Fibroblast of skin of left biceps (primary cell): Measurements from ENCODE around the gene RCAN3.

Experiments
- DNase-seq, 2 experiments: peaks; one replicate each; pipeline ENCODE4 v3.0.0-alpha.2; 2013; ENCODE audit warnings: low read depth in 2 of 2

The RCAN3 gene

DNA sequence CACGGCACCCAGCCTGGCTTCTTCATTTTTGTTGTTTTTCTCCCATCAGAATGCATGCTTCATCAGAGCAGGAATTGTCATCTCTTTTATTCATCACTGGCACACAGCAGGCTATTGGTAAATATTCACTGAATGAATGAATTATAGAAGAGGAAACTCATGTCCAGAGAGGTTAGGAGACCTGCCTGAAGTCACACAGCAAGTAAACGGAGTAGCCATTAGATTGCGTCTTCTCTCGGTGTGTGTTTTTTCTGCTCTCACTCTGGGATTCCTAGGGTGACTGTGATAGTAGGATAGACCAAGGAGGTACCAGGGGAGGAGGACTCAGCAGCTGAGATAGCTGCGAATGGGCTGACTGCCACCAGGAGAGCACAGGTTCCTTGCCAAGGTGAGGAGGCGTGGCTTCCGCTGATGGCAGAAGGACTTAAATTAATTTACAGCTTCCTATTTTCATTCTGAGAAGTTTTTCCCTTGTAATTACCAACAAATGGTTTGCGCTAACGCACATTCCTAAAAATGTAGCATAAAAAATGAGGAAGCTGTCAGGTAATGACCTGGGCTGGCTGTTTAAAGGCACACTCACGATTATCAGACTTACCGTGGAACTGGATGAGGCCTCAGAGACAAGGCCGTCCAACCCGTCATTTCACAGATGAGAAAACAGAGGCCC is 48.8 kb downstream of the RCAN3 start:
- no peak for DNase-seq

DNA sequence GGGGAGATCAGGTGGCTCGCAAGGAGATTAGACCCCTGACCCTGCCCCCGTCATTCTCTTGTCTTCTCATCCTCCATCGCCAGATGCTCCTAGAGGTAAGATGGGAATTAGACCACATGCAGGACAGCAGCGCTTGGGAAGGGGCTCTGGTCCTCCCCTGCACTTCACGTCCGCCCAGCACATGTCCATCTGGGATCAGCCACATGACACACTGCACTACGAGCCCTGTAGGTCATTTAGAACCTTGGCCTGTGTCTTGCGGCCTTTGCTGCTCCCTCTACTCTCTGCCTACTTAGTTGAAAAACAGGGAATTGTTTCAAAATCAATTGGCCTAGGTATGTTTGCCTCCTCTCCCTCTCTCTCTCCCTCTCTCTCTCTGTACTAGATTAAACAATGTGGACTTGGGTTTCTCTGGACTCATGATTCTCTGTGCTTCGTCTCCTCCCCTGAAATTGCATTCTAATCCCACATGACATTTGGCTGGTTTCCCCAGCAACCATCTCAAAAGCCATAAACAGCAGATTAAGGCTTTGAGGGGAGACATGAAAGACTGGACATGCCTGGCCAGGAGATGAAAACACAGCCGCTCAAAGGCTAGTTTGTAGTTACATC is 49.4 kb downstream of the RCAN3 start:
- DNase-seq = no peak

DNA sequence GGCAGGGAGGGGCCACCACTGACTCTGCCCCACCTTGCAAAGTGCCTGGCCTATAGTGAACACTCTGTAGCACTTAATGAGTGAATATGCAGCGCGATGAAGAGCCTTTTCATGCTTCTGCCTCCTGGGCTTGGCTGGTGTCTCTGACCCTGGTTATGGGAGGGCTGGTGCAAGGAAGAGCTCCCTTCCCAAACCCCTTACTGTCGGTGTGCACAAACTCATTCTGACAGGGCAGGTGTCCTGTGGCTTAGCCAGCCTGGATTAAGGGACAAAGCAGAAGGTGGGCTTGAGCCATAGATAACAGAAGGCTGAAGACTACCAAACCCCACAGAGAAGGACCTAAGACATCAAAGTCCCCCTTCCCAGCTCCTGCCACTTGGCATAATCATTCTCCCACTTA is 51.3 kb downstream of the RCAN3 start:
- no peak for DNase-seq

DNA sequence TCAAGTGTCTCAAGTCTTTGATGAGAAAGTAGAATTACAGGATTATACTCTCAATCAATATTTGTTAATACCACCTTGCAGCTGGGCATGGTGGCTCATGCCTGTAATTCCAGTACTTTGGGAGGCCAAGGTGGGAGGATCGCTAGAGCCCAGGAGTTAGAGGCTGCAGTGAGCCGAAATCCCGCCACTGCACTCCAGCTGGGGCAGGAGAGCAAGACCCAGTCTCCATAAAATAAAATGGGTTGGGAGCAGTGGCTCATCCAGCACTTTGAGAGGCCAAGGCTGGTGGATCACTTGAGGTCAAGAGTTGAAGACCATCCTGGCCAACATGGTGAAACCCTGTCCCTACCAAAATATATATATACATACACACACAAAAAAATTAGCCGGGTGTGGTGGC is 52.1 kb downstream of the RCAN3 start:
- DNase-seq = no peak

DNA sequence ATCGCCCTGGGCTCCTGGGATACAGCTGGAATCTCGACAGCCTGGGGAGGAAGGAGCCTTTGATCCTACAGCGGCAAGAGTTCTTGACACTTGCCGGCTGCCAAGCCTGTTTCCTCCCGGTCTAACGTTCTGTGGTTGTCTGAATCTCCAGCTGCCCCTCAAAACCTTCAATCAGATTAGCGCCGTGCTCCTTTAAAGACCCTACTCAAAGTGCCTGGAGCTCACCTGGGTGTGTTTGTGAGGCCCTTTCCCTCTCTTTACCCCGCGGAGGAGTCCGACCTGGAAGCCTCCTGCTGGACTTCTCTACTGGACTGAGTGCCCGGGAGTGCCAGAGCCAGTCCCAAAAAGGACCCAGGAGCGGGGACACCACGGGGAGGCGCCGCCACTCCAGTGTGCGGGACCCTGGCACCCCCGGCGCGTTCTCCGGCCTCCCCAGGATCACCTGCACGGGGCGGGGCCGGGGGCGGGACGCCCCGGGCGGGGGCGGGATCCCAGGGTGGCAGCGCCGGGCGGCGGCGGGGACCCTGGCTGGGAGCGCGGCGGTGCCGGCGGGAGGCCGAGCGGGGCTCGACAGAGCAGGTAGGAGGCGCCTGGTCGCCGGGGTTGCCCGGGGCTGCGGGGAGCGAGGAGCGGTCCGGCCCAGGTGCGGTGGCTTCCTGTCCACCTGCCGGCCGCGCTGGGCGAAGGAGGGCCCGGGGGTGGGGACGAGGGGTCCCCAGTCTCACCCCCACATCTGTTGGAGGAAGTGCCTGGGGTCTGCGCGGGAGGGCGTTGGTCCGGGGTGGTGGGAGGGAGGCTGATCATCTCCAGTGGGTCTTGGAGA is 53.2 kb downstream of the RCAN3 start, which contains the start of gene NCMAP:
Gene NCMAP, plus strand, starts transcription at position 497 of the 823 bp plus-strand sequence. CDS start 39,344 bp downstream, outside the sequence.
- DNase-seq = no peak

DNA sequence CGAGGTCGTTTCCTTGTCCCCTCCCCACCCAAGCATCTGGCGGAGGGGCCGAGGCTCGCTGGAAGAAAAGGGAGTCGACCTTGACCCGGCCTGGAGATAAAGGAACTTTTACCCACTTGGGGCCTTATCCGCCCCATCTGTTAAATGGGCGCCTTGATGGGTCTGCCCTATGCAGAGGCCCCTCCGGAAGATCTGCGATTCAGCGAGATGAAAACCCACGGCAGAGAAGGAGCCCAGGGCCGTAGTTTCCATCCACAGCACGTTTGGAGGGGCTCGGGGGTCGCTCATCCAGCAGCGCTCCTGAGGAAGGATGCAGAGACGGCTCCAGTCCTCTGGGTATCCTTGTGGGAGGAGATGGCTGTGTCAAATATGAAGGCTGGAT is 53.8 kb downstream of the RCAN3 start:
- no peak for DNase-seq

DNA sequence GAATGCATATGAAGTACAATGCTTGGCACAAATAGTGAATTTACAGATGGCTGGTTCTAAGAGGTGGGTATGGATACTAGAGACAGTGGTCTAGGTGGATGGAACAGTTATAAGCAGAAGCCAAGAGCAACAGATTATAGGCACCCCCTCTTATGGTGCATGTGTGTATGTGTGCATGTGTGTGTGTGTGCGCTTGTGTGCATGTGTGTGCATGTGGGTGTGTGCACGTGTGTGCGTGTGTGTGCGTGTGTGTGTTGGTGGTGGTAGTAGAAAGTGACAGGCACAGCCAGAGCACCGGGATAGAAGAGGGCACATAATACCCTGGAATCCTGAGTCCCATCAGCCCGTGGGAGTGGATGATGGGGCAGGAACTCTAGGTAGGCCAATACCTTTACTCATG is 54.6 kb downstream of the RCAN3 start:
- no peak for DNase-seq

DNA sequence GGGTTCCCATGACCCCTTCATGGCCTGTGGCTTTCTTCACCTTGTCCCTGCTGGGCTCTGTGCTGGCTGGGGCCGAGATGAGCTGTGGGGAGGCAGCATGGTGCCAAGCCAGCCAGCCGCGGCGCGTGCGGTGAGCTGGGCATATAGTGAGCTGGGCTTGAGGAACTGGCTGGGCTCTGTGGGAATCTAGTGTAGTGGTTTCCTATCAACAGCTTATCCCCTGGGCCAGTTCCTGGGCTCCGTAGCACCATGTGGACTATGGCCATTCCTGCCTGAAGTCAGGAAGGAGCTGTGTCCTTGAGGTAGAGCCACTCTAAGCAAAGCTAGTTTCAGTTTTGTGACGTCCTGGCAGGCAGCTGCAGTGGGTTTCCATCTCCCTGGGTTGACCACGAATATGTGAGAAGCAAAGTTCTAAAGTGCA is 55.1 kb downstream of the RCAN3 start:
- no peak for DNase-seq

DNA sequence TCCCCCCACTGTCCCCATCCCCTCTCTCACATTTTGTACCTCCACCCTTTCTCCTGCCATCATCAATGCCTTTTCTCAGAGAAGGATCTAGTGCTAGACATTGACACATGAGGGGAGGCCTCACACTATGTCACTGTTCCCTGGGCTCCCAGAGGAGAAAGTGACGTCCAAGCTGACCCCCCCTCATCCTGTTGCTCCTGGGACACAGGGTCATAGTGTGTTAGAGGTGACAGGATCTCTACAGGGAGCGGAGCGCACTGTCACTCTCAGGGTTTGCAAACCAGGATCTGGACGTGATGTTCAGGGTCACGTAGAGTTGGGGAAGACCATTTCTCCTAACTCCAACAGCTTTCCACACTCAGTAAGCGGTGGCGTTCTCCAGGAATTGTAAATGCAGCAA is 55.8 kb downstream of the RCAN3 start:
- DNase-seq = no peak

DNA sequence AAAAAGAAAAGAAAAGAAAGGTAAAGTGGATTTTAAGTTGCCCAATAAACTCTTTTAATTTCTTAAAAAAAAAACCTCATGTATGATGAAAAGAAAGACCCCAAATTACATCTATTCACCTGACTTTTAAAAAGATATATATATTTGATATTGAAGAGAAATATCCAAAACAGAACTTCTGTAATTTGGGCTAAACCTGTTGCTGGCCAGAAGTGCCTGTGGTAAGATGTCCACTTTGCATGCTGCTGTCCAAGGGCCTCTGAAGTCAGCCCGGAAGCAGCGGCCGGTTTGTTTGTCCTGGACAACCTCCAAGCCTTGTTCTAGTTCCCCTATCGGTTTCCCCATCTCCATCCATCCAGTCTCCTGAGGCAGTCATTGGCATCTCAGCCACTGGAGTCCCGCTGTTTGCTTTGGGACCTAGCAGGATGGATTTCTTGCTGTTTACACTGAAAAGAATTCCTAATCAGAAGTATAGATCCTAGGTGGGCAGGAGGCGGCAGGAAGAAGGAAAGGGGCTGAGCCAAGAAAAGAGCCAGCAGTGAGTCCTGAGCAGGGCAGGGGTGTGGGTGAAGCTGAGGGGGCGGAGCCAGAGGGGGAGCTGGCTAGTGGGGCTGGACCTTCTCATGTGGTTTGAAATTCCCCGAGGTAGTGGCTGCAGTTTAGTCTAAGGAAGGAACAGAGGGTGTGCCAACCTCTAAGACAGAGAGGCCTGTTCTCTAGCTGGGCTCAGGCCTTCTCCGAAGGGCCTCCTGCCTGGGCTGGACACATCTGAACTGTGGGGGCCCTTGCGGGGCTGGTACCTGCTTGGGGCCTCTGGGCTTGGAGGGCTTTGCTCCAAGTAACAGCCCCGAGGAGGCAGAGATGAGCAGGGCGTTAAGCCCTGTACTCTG is 56.5 kb downstream of the RCAN3 start:
- DNase-seq = no peak

DNA sequence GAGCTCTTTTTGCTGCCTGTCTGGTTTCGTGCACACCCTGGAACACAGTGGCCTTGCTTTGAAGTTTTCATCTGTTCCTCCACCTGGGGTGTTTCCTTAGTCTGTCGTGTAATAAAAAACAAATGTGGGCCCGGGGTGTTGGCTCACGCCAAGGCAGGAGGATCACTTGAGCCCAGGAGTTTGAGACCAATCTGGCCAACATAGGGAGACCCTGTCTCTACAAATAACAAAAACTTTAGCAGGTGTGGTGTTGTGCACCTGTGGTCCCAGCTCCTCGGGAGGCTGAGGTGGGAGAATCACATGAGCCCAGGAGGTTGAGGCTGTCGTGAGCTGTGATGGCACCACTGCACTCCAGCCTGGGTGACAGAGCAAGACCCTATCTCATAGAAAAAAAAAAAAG is 57.7 kb downstream of the RCAN3 start:
- DNase-seq = no peak

DNA sequence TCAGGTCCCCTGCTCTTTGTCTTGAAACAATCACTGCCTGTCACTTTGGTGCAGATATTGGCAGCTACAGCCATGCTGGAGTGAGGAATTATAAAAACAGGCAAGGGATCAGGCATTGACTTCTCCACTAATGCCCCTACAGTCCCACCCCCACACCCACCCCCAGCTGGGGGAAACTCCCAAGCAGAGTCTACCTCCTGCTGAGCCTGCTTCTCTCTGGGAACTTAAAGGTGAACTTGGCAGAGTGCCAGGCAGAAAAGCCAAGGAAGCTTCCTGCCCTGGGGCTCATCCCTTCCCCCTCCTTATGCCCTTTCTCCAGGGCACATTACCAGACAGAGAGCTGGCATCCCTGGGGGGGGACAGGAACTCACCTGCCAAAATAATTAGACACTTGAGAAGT is 60.0 kb downstream of the RCAN3 start:
- no peak for DNase-seq

DNA sequence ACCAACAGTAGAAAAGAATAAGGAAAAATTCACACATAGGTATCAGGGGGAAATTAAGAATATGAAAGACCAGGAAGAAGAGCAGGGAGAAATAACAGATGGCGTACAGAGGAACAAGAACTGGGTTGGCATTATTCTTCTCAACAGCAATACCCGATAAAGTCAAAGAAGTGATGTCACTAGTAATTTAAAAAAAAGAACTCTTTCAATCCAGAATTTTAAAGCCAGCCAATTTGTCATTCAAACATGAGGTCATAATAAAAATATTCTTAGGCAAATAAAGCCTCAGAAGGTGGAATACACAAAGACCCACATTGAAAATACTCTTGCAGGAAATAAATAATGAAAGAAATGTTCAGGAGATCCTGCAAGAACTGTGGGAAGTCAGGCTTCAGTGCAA is 62.1 kb downstream of the RCAN3 start:
- no peak for DNase-seq

DNA sequence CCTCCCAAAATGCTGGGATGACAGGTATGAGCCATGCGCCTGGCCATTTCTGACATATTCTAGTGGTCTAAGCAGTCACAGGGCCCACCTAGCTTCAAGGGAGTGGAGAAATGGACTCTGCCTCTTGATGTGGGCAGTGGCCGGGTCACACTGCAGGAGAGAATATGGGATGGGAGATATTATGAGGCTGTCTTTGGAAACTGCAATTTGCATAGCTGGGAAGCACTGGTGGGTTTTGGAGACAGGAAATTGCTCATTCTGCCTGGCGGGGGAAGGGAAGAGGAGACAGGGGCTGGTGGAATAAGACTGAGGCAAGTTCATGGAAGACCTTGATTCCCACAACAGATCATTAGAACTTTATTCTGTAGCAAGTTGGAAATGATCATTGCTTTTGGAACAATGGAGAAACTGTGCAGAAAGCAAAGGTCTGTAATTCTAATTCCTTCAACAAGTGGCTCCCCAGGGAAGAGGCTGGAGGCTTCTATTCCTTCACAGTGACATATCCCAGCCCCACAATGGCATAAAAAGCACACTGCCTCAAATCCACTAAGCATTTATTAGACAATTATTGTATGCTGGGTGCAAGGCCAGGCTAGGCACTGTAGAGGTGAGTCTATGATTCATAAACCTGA is 63.7 kb downstream of the RCAN3 start:
- DNase-seq = no peak

DNA sequence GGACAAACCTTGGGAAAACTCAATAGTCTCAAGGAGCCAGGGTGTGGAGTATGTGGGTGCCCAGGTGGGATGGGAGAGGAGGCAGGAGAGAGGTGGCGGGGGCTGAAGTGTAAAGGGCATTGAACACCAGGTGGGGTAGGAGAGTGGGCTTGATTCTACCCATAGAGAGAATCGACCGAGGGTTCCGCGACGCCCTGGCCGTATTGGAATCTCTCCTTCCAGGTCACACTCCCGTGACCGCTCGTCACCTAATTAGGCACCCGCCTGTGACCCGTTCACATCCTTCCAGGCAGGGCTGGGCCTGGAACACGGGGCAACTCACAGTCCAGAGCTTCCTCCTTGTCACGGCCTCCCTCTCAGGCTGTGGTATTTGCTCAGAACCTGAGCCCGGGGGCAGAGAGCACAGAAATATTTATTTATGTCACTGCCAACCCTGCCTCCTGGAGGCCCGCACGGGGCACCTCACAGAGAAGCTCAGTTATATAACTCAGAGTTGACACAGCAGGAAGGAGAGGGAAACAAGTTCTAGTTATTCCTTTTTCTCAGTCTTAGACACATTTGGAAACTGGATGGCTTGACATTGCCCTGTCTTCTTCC is 65.3 kb downstream of the RCAN3 start:
- DNase-seq = no peak

DNA sequence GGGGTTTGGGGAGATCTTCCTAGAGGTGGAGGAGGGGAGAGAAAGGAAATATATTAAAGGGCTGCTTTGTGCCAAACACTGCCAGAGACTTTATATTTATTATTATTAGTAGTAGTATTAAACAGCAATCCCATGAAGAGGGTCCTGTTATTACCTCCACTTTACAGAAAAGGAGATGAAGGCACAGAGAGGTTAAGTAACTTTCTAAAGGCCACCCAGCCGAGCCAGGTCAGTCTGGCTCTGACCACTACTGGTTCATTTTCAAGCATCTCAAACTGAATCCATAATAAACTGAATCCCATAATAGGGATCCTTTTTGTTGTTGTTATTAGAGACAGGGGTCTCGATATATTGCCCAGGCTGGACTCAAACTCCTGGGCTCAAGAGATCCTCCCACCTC is 65.8 kb downstream of the RCAN3 start:
- DNase-seq = no peak

DNA sequence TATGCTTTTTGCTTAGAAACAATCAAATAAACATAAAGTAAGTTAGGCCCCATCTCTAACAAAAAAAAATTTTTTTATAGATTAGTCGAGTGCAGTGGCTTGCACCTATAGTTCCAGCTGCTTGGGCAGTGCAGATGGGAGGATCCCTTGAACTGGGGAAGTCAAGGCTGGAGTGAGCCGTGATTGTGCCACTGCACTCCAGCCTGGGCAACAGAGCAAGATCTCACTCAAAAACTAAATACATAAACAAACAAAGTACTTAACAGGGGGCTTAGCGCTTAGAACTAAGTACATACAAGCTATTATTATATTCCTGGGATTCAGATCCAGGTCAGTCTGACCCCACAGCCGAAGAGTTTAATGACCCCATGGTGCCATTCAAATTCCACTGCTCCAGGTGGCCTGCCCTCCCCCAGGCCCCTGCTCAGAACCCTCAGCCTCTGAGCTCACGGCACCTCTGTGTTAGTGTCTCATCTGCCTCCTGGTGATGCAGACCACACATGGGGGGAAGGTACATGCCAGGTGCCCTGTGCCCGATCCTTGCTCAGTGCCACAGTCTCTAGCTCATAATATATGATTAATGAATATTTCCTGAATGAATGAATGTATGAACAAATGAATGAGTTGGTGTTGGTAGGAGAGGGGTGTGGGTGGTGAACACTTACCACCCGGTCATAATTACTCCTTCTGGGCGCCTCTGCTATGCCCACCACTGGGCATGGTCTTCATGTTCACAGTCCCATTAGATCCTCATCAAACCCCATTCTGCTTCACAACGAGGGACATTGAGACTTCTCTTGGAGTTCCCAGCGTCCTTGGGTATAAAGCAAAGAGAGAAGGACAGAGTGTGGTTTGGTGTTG is 67.9 kb downstream of the RCAN3 start:
- DNase-seq = no peak

DNA sequence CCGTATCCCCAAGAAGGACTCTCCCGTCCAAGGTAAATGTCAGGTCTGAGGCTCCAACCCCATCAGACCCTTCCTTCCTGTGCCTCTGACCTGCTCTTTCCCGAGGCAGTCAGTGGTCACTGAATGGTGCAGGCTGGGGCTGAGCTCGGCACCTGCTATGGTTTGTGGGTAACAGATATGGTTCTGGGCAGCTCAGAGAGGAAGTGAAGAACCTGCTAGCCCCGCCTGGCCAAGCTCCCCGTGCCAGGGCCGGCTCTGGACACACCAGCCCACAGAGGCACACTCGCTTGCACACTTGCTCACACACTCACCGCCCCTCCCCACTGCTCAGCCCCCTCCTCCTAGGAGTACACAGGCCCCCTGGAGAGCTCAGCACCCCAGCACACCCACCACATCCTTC is 69.7 kb downstream of the RCAN3 start:
- no peak for DNase-seq

DNA sequence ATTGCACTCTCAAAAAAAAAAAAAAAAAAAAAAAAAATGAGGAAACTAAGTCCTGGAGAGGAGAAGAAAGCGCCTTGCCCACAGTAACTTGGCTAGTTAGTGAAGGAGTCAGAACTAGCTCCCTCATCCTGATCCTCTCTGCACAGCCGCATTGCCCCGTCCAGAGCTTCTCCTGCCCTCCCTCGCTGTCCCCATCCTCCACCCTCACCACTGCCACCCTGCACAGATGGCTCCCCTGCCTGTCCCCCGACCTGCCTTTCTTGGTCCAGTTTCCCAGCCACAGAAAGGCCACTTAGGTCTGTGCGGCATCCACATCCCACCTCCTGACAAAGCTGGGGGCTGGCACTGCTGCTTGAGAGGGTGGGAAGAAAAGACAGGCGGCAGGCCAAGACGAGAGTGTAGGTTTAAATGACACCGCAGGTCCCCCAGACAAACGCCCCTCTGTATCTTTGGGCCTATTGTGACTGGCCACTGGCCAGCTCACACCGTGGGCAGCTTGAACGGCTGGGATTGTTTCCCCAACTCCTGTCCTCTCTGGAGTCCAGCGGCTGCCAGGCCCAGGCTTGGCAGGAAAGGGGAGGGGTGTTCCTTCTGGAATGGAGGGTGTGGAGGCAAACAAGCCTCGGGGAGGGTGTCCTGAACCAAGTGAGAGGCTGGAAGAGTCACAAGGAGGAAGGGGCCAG is 73.4 kb downstream of the RCAN3 start:
- no peak for DNase-seq

DNA sequence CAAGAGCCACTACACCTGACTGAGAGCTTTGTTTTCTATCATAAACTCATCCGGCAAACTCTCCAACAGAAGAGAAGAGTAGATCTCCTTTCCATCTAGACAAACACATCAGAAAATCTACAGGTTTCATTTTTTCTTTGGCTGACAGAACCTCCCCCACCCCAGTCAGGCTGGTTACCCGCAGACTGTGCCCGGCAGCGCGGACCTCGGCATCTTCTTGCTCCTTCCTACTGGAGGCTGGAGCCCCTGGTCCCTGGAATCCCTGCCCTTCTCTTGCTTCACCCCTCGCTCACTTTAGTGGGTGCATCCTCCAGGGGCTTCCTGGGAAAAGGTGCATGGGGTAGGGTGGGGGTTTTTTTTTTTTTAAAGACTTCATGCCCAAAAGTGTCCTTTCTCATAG is 76.2 kb downstream of the RCAN3 start:
- DNase-seq = no peak
